GM19351 (cell line): ENCODE results near the gene ADAMTS18.

Source experiments
- ATAC-seq: cut with Tn5 transposase; IDR thresholded peaks from one replicate; pipeline ENCODE4 v1.9.1; 2021; ENCODE audit warnings: mild to moderate bottlenecking, moderate library complexity; ENCODE audit not compliant: unreplicated experiment

ADAMTS18 gene

GRCh38 chr16:77396461-77396860 is 38.4 kb downstream of the ADAMTS18 start:
- no peak for ATAC-seq

- ATAC-seq: no peak
Observed at GRCh38 chr16:77394699-77395098, 40.1 kb downstream of the ADAMTS18 start.

- ATAC-seq: no peak
Observed at GRCh38 chr16:77393955-77394354, 40.9 kb downstream of the ADAMTS18 start.

GRCh38 chr16:77387815-77388209 is 47.0 kb downstream of the ADAMTS18 start:
- ATAC-seq: no peak

GRCh38 chr16:77386831-77387814 is 47.7 kb downstream of the ADAMTS18 start:
- no peak for ATAC-seq

- no peak for ATAC-seq
Observed at GRCh38 chr16:77385481-77385880, 49.4 kb downstream of the ADAMTS18 start.

- no peak for ATAC-seq
Observed at GRCh38 chr16:77383606-77384187, 51.1 kb downstream of the ADAMTS18 start.

GRCh38 chr16:77376358-77376757 is 58.5 kb downstream of the ADAMTS18 start:
- no peak for ATAC-seq

- ATAC-seq: no peak
Observed at GRCh38 chr16:77375396-77375795, 59.4 kb downstream of the ADAMTS18 start.

GRCh38 chr16:77374384-77374783 is 60.5 kb downstream of the ADAMTS18 start:
- ATAC-seq: no peak

GRCh38 chr16:77373726-77374125 is 61.1 kb downstream of the ADAMTS18 start:
- ATAC-seq: no peak

GRCh38 chr16:77364770-77365169 is 70.1 kb downstream of the ADAMTS18 start:
- ATAC-seq: no peak

GRCh38 chr16:77359065-77359502 is 75.8 kb downstream of the ADAMTS18 start:
- ATAC-seq: no peak

GRCh38 chr16:77353587-77354263 is 81.1 kb downstream of the ADAMTS18 start:
- no peak for ATAC-seq

GRCh38 chr16:77344341-77344740 is 90.5 kb downstream of the ADAMTS18 start:
- ATAC-seq: no peak

- no peak for ATAC-seq
Observed at GRCh38 chr16:77336637-77337036, 98.2 kb downstream of the ADAMTS18 start.

GRCh38 chr16:77335652-77336234 is 99.1 kb downstream of the ADAMTS18 start:
- ATAC-seq: no peak

GRCh38 chr16:77332792-77333191 is 102.0 kb downstream of the ADAMTS18 start:
- no peak for ATAC-seq

- no peak for ATAC-seq
Observed at GRCh38 chr16:77331802-77332586, 102.8 kb downstream of the ADAMTS18 start.

GRCh38 chr16:77331043-77331442 is 103.8 kb downstream of the ADAMTS18 start:
- no peak for ATAC-seq
